Chondrocyte (in vitro differentiated cells): Measurements from ENCODE around the gene PTMS. TPM values are rescaled to one million over a fixed set of nuclear protein-coding genes. Genes with fewer than 3 reads are reported as not detected.

Experiments
- DNase-seq: peaks from one replicate; pipeline ENCODE4 v3.0.0; 2021; ENCODE audit warnings: mixed read lengths, low spot score
- H3K27ac Mint-ChIP-seq: one replicate; pipeline ENCODE4 v1.8.0; 2021; ENCODE audit warnings: mild to moderate bottlenecking, moderate library complexity, mixed read lengths; ENCODE audit not compliant: unreplicated experiment
- H3K27me3 Mint-ChIP-seq: 2 replicates; pipeline ENCODE4 v1.8.0; 2021; ENCODE audit warnings: low read depth, mixed read lengths
- H3K36me3 Mint-ChIP-seq: 2 replicates; pipeline ENCODE4 v1.8.0; 2021; ENCODE audit warnings: low read depth, mixed read lengths
- H3K4me1 Mint-ChIP-seq: 2 replicates; pipeline ENCODE4 v1.8.0; 2021; ENCODE audit warnings: low read depth, mild to moderate bottlenecking, mixed read lengths
- H3K4me3 Mint-ChIP-seq: one replicate; pipeline ENCODE4 v1.8.0; 2021; ENCODE audit warnings: mild to moderate bottlenecking, moderate library complexity, mixed read lengths; ENCODE audit not compliant: unreplicated experiment
- H3K9me3 Mint-ChIP-seq: 2 replicates; pipeline ENCODE4 v1.8.0; 2021; ENCODE audit warnings: low read depth, mixed read lengths
- CTCF ChIP-seq: fragments of 200-600 bp; sonication (generic); IDR thresholded peaks from 2 replicates; pipeline ENCODE4 v1.5.0; 2021; ENCODE audit warnings: antibody characterized with exemption, mild to moderate bottlenecking, moderate library complexity
- total RNA-seq: library from RNA; stranded (reverse); gene quantifications from 3 replicates; pipeline ENCODE4 v1.2.1, GENCODE V29; 2021

The PTMS gene
- total RNA-seq, 1 donor from 2014 or later, result 463 TPM

GRCh38 chr12:6770094-6770493, 3.9 kb downstream of the PTMS start:
- H3K4me3 Mint-ChIP-seq, result no peak overlapping the region
- no peaks in the 10 kb centered on the region for H3K9me3 Mint-ChIP-seq
- H3K27me3 Mint-ChIP-seq, result no peaks in the 10 kb centered on the region
- peaks cover 32% of the 10 kb centered on the region for H3K4me1 Mint-ChIP-seq
- H3K36me3 Mint-ChIP-seq, result peaks cover 19% of the 10 kb centered on the region
- DNase-seq, result no peak
- TF ChIP-seq CTCF, result no peak
- H3K27ac Mint-ChIP-seq, result no peak overlapping the region

- Mint-ChIP-seq H3K9me3 (no peaks in the 10 kb centered on the region), H3K4me1 (peaks cover 26% of the 10 kb centered on the region), H3K36me3 (peaks cover 21% of the 10 kb centered on the region), H3K27ac (no peak overlapping the region), H3K27me3 (no peaks in the 10 kb centered on the region), H3K4me3 (no peak overlapping the region)
- no peak for TF ChIP-seq CTCF
- DNase-seq, result no peak
These were observed 4.4 kb downstream of the PTMS start for GRCh38 chr12:6770600-6770999.

GRCh38 chr12:6771091-6771495, 4.9 kb downstream of the PTMS start:
- H3K27me3 Mint-ChIP-seq, result no peaks in the 10 kb centered on the region
- no peak for TF ChIP-seq CTCF
- H3K4me1 Mint-ChIP-seq, result peaks cover 22% of the 10 kb centered on the region
- H3K27ac Mint-ChIP-seq, result no peak overlapping the region
- H3K36me3 Mint-ChIP-seq, result peaks cover 22% of the 10 kb centered on the region
- no peak overlapping the region for H3K4me3 Mint-ChIP-seq
- no peak for DNase-seq
- no peaks in the 10 kb centered on the region for H3K9me3 Mint-ChIP-seq

GRCh38 chr12:6771509-6772330, 5.6 kb downstream of the PTMS start:
- no peaks in the 10 kb centered on the region for H3K9me3 Mint-ChIP-seq
- H3K27ac Mint-ChIP-seq, result no peak overlapping the region
- DNase-seq, result no peak
- TF ChIP-seq CTCF, result no peak
- peaks cover 22% of the 10 kb centered on the region for H3K36me3 Mint-ChIP-seq
- H3K4me3 Mint-ChIP-seq, result no peak overlapping the region
- peaks cover 22% of the 10 kb centered on the region for H3K4me1 Mint-ChIP-seq
- no peaks in the 10 kb centered on the region for H3K27me3 Mint-ChIP-seq

- no peak within 1 kb of the TSS for H3K4me3 Mint-ChIP-seq
- DNase-seq, result no peak
- H3K27ac Mint-ChIP-seq, result no peak within 1 kb of the TSS
- peaks cover 22% of the 10 kb centered on the region for H3K36me3 Mint-ChIP-seq
- no peaks in the 10 kb centered on the region for H3K27me3 Mint-ChIP-seq
- H3K9me3 Mint-ChIP-seq, result no peaks in the 10 kb centered on the region
- H3K4me1 Mint-ChIP-seq, result peaks cover 22% of the 10 kb centered on the region
- TF ChIP-seq CTCF, result no peak
These were observed 6.2 kb downstream of the PTMS start, which contains the start of gene LAG3 for GRCh38 chr12:6772331-6772695. Gene LAG3, plus strand, starts transcription at chr12:6772520. Its CDS starts 333 bp downstream, at chr12:6772853.
